ENCODE results near the gene MKNK2. TPM values are rescaled to one million over a fixed set of nuclear protein-coding genes. Genes with fewer than 3 reads are reported as not detected.

Gene MKNK2
- total and polyA plus RNA-seq, 2 donors (not counting 1 experiment from before 2014, with no cell fraction given): 24.7 to 409 TPM

DNA sequence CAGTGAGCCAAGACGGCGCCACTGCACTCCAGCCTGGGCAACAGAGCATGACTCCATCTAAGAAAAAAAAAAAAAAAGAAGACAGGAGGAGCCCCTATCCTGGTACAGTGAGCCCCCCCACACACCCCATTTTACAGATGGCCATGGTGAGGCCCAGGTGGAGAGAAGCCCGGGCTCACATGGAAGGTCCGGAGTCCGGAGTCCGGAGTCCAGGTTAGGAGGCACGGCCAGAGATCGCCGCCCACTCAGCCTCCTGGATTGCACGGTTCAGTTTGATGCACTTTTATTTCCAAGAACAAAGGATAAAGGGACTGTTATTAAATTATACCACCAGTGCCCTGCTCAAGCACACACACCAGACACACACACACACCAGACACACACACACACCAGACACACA, 24.3 kb downstream of the MKNK2 start:
- no peak overlapping the region for H3K27ac ChIP-seq (ENCODE audit: insufficient read depth, low read length)
- H3K9me3 ChIP-seq (ENCODE audit: control insufficient read depth, insufficient read depth, low read depth, low read length): no peaks in the 10 kb centered on the region
- peaks cover 2% of the 10 kb centered on the region for H3K4me1 ChIP-seq (ENCODE audit: control insufficient read depth, extremely low read depth, insufficient read depth, low read length)
- TF ChIP-seq, protein P1, sequence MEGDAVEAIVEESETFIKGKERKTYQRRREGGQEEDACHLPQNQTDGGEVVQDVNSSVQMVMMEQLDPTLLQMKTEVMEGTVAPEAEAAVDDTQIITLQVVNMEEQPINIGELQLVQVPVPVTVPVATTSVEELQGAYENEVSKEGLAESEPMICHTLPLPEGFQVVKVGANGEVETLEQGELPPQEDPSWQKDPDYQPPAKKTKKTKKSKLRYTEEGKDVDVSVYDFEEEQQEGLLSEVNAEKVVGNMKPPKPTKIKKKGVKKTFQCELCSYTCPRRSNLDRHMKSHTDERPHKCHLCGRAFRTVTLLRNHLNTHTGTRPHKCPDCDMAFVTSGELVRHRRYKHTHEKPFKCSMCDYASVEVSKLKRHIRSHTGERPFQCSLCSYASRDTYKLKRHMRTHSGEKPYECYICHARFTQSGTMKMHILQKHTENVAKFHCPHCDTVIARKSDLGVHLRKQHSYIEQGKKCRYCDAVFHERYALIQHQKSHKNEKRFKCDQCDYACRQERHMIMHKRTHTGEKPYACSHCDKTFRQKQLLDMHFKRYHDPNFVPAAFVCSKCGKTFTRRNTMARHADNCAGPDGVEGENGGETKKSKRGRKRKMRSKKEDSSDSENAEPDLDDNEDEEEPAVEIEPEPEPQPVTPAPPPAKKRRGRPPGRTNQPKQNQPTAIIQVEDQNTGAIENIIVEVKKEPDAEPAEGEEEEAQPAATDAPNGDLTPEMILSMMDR (conservative IDR thresholded peaks at IDR 0.05 in 1 of 2, IDR thresholded peaks at IDR 0.05 in 1 of 2; ENCODE audit: low read depth in 1 of 2, low read length in 2 of 2): no peak
- TF ChIP-seq EZH2 (IDR thresholded peaks at IDR 0.05; ENCODE audit: low read length, missing control alignments): no peak
- H4K20me1 ChIP-seq (ENCODE audit: control insufficient read depth, extremely low read depth, insufficient read depth, low read length): no peaks in the 10 kb centered on the region
- H2AFZ ChIP-seq (ENCODE audit: low read length): no peak overlapping the region
- DNase-seq (ENCODE audit: low read depth in 2 of 2): no peak
- H3K9ac ChIP-seq (ENCODE audit: insufficient read depth, low read length): no peak overlapping the region
- no peaks in the 10 kb centered on the region for H3K27me3 ChIP-seq (ENCODE audit: control insufficient read depth, insufficient read depth, low read length)
- no peaks in the 10 kb centered on the region for H3K79me2 ChIP-seq (ENCODE audit: control insufficient read depth, insufficient read depth, low read length)
- H3K4me3 ChIP-seq (replicated peaks in 1 of 4; ENCODE audit: control extremely low read depth in 1 of 4, insufficient read depth in 1 of 4, low read depth in 3 of 4, low read length in 4 of 4): no peak overlapping the region
- no peak overlapping the region for H3K4me2 ChIP-seq (ENCODE audit: extremely low read depth, insufficient read depth, low read length)
- no peaks in the 10 kb centered on the region for H3K36me3 ChIP-seq (ENCODE audit: control insufficient read depth, insufficient read depth, low read length)

DNA sequence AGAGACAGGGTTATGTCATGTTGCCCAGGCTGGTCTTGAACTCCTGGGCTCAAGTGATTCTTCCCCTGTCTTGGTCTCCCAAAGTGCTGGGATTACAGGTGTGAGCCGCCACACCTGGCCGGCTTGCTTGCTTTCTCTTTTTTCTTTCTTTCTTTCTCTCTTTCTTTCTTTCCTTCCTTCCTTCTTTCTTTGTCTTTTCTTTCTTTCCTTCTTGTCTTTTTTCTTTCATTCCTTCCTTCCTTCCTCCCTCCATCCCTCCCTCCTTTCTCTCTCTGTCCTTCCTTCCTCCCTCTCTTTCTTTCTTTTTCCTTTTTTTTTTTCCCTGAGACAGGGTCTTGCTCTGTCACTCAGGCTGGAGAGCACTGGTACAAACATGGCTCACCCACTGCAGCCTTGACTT, 28.8 kb downstream of the MKNK2 start:
- Histone ChIP-seq H3K9me3 (ENCODE audit: control insufficient read depth, insufficient read depth, low read depth, low read length) (no peaks in the 10 kb centered on the region), H3K4me3 (replicated peaks in 1 of 4; ENCODE audit: control extremely low read depth in 1 of 4, insufficient read depth in 1 of 4, low read depth in 3 of 4, low read length in 4 of 4) (no peak overlapping the region), H2AFZ (ENCODE audit: low read length) (no peak overlapping the region), H3K36me3 (ENCODE audit: control insufficient read depth, insufficient read depth, low read length) (no peaks in the 10 kb centered on the region), H3K27ac (ENCODE audit: insufficient read depth, low read length) (no peak overlapping the region), H3K4me1 (ENCODE audit: control insufficient read depth, extremely low read depth, insufficient read depth, low read length) (peaks cover 1% of the 10 kb centered on the region), H3K79me2 (ENCODE audit: control insufficient read depth, insufficient read depth, low read length) (no peaks in the 10 kb centered on the region), H3K4me2 (ENCODE audit: extremely low read depth, insufficient read depth, low read length) (no peak overlapping the region), H3K9ac (ENCODE audit: insufficient read depth, low read length) (no peak overlapping the region), H3K27me3 (ENCODE audit: control insufficient read depth, insufficient read depth, low read length) (no peaks in the 10 kb centered on the region), H4K20me1 (ENCODE audit: control insufficient read depth, extremely low read depth, insufficient read depth, low read length) (no peaks in the 10 kb centered on the region)
- DNase-seq (ENCODE audit: low read depth in 2 of 2): no peak
- TF ChIP-seq EZH2 (IDR thresholded peaks at IDR 0.05; ENCODE audit: low read length, missing control alignments): no peak
- TF ChIP-seq, protein P1 (conservative IDR thresholded peaks at IDR 0.05 in 1 of 2, IDR thresholded peaks at IDR 0.05 in 1 of 2; ENCODE audit: low read depth in 1 of 2, low read length in 2 of 2): no peak

DNA sequence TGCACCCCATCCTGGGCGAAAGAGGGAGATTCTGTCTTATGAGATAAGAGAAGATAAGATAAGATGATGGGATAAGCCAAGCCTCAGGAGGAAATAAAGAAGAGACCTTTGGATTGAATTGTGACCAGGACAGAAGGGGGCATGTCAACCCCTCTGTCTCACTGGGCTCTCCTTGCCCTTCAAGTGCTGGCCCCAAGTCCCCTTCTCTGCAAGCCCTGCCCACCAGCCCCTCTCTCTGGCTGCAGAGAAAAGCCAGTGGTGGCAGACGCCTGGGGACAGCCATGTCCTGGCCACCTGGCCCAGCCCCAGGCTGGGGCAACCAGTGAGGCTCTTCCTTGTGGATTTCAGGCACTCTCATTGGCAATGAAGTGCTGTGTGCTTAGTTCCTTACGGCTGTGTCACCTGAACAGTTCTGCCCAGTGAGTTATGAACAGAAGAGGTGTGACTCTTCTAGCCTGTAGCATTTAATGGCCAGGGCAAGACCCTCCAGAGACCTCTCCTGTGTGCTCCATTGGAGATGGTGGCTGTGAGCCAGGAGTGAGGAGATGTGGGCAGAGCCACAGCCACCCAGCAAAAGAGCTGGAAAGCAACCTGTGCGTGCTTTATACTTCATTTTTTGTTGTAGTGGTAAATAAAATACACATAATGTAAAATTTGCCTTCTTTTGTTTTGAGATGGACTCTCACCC, 29.4 kb downstream of the MKNK2 start:
- Histone ChIP-seq H3K27ac (ENCODE audit: insufficient read depth, low read length) (no peak overlapping the region), H3K4me2 (ENCODE audit: extremely low read depth, insufficient read depth, low read length) (no peak overlapping the region), H4K20me1 (ENCODE audit: control insufficient read depth, extremely low read depth, insufficient read depth, low read length) (no peaks in the 10 kb centered on the region), H2AFZ (ENCODE audit: low read length) (no peak overlapping the region), H3K9ac (ENCODE audit: insufficient read depth, low read length) (no peak overlapping the region), H3K4me1 (ENCODE audit: control insufficient read depth, extremely low read depth, insufficient read depth, low read length) (no peaks in the 10 kb centered on the region), H3K9me3 (ENCODE audit: control insufficient read depth, insufficient read depth, low read depth, low read length) (no peaks in the 10 kb centered on the region), H3K79me2 (ENCODE audit: control insufficient read depth, insufficient read depth, low read length) (no peaks in the 10 kb centered on the region), H3K27me3 (ENCODE audit: control insufficient read depth, insufficient read depth, low read length) (no peaks in the 10 kb centered on the region), H3K36me3 (ENCODE audit: control insufficient read depth, insufficient read depth, low read length) (no peaks in the 10 kb centered on the region), H3K4me3 (replicated peaks in 1 of 4; ENCODE audit: control extremely low read depth in 1 of 4, insufficient read depth in 1 of 4, low read depth in 3 of 4, low read length in 4 of 4) (no peak overlapping the region)
- no peak for TF ChIP-seq EZH2 (IDR thresholded peaks at IDR 0.05; ENCODE audit: low read length, missing control alignments)
- TF ChIP-seq, protein P1 (conservative IDR thresholded peaks at IDR 0.05 in 1 of 2, IDR thresholded peaks at IDR 0.05 in 1 of 2; ENCODE audit: low read depth in 1 of 2, low read length in 2 of 2): no peak
- no peak for DNase-seq (ENCODE audit: low read depth in 2 of 2)

Measured in fibroblast of lung (primary cell).